HG02759 (cell line): ENCODE data around the gene CMTM6.
"Not testable (repeated sequence)": the region's sequence is repeated elsewhere in the genome, so short reads cannot be mapped to it uniquely, and the experiment has no call there.

Experiments used
- ATAC-seq: cut with Tn5 transposase; IDR thresholded peaks from one replicate; pipeline ENCODE4 v1.9.1; 2021; ENCODE audit warnings: mild to moderate bottlenecking, moderate library complexity; ENCODE audit not compliant: unreplicated experiment

Gene CMTM6, protein sequence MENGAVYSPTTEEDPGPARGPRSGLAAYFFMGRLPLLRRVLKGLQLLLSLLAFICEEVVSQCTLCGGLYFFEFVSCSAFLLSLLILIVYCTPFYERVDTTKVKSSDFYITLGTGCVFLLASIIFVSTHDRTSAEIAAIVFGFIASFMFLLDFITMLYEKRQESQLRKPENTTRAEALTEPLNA

GRCh38 chr3:32502118-32502945, at the start of gene CMTM6:
Gene CMTM6, minus strand, starts transcription at chr3:32502852. Its CDS starts 107 bp downstream, at chr3:32502745.
- peak; percentile 84 for ATAC-seq

DNA sequence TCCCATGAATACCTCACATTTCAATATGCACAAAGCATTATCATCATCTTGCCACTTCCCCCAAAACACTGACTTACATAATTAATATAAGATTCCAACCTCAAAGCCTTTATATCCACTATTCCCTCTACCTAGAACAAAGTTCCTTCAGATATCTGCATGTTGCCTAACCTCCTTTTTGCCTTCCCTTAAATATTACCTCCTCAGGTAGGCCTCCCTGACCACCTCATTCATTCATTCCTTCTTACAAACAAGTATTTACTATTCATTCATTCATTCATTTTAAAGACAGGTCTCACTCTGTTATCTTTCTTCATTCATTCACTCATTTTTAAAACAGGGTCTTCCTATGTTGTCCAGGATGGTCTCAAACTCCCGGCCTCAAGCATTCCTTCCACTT, 49.4 kb upstream of the CMTM6 start:
- ATAC-seq = no peak

- ATAC-seq = no peak
Measured at GRCh38 chr3:32551496-32551895, 48.8 kb upstream of the CMTM6 start.

DNA sequence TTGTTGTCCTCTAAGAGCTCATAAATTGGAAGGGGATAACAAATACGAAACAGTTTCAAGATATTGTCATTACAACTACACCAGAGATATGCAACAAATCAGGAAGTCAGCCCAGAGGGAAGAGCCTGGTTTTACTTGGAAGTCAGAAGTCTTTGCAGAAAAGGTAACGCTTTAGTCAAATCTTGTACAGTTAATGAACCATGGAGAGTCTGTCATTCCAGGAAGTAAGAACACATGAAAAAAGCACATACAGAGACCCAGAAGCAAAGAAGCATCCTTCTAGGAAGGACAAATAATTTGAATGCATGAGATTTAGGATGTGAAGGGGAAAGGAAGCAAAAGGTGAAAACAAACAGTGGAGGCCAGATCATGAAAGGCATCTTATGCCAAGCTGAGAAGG, 48.4 kb upstream of the CMTM6 start:
- ATAC-seq = no peak

DNA sequence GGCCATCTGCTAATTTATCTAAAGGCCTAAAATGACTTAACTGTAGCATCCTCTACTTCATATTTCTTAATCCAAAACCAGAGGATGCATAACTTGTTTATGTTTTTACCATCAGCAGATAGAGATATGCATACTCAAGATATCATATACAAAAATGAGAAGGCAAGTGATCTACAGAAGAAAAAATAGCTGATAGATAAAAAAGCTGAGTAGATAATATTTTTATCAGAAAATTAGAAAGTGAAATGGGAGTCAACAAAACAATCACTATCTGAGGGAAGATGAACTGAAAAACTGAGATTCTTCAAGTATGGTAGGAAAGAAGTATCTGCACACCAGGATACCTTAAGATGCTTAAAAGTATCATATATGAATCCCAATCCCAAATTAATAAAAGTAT, 42.7 kb upstream of the CMTM6 start:
- ATAC-seq = no peak

DNA sequence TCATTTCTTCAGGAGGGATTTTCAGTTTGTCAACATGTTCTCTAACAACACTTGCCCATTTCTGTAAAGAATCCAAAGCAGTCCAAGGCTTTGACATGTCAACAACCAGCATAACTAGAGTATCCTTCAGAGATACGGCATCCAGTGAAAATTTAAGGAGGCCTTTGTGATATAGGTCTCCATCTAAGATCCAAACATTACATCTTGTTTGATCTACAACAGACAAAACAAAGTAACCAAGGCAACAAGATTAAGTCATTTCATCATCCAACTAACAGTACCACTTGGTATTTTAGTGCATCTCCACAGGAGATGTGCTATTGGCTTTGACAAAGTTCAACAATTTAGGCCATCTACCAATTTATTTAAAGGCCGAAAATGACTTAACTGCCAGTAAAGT, 42.2 kb upstream of the CMTM6 start:
- no peak for ATAC-seq

GRCh38 chr3:32542807-32543206, 40.2 kb upstream of the CMTM6 start:
- no peak for ATAC-seq

DNA sequence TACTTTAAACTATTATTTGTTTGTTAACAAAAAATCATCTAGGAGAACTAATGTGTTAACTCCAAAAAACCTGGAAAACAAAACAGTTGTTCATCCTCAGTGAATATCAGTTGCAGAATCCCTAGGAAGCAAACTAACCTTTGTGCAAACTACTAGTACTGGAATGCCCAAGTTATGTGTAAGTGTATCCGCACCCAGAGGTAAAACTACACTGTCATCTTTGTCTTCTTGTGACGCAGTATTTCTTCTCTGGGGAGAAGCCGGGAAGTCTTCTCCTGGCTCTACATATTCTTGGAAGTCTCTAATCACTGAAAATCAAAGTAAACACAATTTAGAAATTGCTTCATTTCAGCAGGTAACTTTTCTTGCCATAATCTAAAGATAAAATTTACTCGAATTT, 38.2 kb upstream of the CMTM6 start:
- ATAC-seq = no peak

GRCh38 chr3:32532434-32532833, 29.8 kb upstream of the CMTM6 start:
- ATAC-seq = no peak

GRCh38 chr3:32531010-32531647, 28.5 kb upstream of the CMTM6 start:
- peak; percentile 44 for ATAC-seq

- no peak for ATAC-seq
Measured at GRCh38 chr3:32525720-32526119, 23.1 kb upstream of the CMTM6 start.

DNA sequence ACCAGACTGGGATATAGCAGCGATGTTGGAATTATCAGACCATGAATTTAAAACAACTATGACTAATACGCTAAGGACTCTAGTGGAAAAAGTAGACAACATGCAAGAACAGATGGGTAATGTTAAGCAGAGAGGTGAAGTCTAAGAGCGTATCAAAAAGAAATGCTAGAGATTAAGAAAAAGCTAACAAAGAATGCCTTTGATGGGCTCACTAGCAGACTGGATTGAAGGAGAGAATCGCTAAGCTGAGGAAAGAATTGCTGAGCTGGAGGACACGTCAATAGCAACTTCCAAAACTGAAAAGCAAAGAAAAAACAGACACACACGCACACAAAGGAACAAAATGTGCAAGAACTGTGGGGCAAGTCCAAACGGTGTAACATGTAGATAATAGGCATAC, 20.0 kb upstream of the CMTM6 start:
- ATAC-seq = no peak

GRCh38 chr3:32518921-32519320, 16.3 kb upstream of the CMTM6 start:
- not testable (repeated sequence) for ATAC-seq

DNA sequence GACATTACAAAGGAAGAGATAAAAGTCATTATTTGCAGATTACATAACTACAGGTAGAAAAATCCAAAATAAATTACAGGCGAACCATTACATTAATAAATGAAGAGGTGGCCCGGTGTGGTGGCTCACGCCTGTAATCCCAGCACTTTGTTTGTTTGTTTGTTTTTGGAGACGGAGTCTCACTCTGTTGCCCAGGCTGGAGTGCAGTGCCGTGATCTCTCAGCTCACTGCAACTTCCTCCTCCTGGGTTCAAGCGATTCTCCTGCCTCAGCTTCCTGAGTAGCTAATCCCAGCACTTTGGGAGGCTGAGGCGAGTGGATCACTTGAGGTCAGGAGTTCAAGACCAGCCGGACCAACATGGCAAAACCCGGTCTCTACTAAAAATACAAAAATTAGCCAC, 14.1 kb upstream of the CMTM6 start:
- ATAC-seq = peak; percentile 19

- ATAC-seq = no peak
Measured at GRCh38 chr3:32511005-32511404, 8.4 kb upstream of the CMTM6 start.

DNA sequence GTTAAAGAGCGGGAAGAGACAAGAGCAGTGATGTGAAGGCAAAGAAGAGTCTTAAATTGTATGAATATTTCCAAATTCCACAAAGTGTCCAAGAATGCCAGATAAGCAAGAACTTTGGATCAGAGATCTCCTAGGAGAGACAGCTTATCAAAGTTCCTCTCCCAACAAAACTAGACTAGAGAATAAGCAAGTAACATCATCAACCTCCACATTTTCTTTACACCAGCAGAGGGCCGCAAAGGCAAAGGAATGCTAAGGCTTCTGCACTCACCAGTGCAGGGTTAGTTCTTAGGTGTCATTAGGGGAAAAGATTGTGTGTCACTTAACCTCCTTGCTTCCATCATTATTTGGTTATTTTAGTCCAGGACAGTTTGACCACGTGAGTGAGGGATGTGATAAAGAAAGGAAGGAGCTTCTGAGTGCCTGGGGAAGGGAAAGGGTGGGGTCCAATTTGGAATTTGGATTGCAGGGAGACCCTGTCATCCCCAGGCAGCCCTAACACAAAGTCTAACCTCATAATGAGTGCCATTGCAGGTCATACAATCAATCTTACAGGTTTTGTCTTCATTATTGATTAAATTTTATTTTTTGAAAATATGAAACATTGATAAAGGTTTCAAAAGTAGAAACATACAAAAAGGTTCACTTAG, 7.5 kb upstream of the CMTM6 start:
- ATAC-seq = peak; percentile 90

GRCh38 chr3:32508711-32509110, 6.1 kb upstream of the CMTM6 start:
- no peak for ATAC-seq

GRCh38 chr3:32506466-32506865, 3.8 kb upstream of the CMTM6 start:
- no peak for ATAC-seq

DNA sequence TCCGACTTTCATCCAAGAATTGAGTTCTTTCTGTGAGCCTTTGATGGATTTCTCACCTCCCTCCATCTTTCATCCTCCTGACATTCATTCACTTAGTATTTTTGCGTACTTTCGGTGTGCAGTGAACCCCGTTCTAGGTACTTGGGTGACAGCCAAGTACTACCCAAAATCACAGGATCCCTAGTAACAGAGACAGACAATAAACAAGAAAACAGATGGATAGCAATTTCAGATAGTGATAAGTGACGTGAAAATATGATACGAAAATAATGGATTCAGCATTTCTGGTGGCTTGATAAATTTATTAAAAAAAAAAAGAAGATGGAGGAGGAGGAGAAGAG, 264 bp upstream of the CMTM6 start:
- ATAC-seq = no peak

DNA sequence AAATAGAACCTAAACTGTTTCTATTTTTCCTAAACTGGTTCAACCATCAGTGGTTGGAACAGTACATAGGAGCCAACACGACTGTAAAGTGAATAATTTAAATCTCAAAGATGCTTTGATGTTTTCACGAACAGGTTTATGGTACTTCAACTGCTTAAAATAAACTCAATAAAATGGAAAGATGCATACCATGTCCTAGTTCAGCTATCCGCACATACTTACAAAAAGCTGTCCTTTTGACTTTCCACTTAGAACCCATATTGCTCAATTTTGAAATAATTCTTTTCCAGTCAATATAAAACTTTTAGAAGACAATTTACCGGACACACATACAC, 902 bp downstream of the CMTM6 start:
- no peak for ATAC-seq

DNA sequence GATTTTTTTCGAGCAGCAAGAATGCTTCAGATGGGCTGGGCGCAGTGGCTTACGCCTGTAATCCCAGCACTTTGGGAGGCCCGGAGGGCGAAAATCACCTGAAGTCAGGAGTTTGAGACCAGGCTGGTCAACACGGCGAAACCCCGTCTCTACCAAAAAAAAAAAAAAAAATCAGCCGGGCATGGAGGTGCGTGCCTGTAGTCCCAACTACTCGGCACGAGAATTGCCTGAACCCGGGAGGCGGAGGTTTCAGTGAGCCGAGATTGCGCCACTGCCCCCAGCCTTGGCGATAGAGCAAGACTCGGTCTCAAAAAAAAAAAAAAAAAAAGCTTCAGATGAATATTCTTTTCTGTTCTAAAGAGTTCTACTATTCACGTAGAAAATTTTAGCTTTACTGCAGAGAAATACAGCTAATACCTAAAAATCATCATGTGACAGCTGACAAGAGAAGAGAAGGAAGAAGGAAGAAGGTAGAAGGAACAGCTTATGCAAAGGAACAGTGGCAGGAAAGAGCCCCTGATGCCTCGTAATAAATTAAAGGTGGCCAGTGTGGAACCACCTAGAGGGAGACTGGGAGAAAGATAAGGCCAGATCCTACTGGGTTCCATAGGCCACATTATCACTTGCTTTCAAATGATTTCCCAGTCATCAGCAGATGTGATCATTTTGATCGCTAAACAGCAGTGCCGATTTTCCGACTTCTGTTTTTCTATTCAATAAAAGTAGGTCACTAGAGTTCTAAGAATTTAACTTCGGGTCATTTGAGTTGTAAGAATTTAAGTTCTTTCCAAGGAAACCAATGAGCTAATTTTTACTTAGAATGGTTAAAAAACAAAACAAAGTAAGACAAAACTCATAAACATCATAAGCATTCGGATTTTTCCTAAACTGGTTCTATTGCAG, 1.5 kb downstream of the CMTM6 start:
- no peak for ATAC-seq
